ENCODE data around the gene ZBTB44.

- TF ChIP-seq CTCF (IDR thresholded peaks at IDR 0.05) (no peak), POLR2A (IDR thresholded peaks at IDR 0.05) (no peak)
Measured at GRCh38 chr11:130313383-130314183, 1.1 kb downstream of the ZBTB44 start.
